Duodenal mucosa (tissue), 2 donors: ENCODE data around the gene EXTL2.

ENCODE experiments used
- H3K27ac ChIP-seq: one replicate; pipeline ENCODE4 v1.7.0; 2013; ENCODE audit warnings: low read depth, low read length
- H3K27me3 ChIP-seq, 2 donors: one replicate each; pipeline ENCODE4 v1.7.0; 2013; ENCODE audit warnings: low read length in 2 of 2, control low read depth in 1 of 2; ENCODE audit not compliant: insufficient read depth in 2 of 2, control insufficient read depth in 1 of 2
- H3K36me3 ChIP-seq, 2 donors: one replicate each; pipeline ENCODE4 v1.7.0; 2013; ENCODE audit warnings: low read length in 2 of 2, control low read depth in 1 of 2; ENCODE audit not compliant: insufficient read depth in 2 of 2, control insufficient read depth in 1 of 2
- H3K4me1 ChIP-seq, 2 donors: one replicate each; pipeline ENCODE4 v1.7.0; 2013; ENCODE audit warnings: low read length in 2 of 2, control low read depth in 1 of 2; ENCODE audit not compliant: insufficient read depth in 2 of 2, control insufficient read depth in 1 of 2
- H3K4me3 ChIP-seq, 2 donors: one replicate each; pipeline ENCODE4 v1.7.0; 2013; ENCODE audit warnings: low read length in 2 of 2, low read depth in 1 of 2
- H3K9ac ChIP-seq, 2 donors: one replicate each; pipeline ENCODE4 v1.7.0; 2013; ENCODE audit warnings: low read length in 2 of 2, low read depth in 1 of 2
- H3K9me3 ChIP-seq, 2 donors: one replicate each; pipeline ENCODE4 v1.7.0; 2013; ENCODE audit warnings: low read length in 2 of 2, control low read depth in 1 of 2; ENCODE audit not compliant: control insufficient read depth in 1 of 2

Gene EXTL2

DNA sequence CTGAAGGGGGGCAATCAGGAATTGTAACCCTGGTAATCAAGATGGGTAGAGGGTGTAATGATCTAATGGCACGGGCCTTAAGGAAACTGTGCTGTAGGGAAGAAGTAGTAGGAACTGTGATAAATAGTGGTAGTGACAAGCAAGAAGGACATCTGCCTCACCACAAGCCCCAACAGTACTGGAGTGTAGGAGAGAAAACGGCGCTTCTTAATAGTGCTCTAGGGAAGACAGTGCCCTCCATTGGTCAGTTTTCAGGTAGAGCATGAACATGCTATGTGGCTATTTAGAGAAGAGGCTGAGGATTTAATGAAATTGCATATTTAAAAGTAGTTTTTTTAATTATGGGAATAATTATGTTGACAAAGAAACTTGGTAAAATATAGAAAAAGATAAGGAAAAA, 33.5 kb upstream of the EXTL2 start:
- Histone ChIP-seq H3K9me3 (no peaks in the 10 kb centered on the region), H3K27ac (no peak overlapping the region), H3K36me3 (peaks cover 8 to 25% of the 10 kb centered on the region in 2 donors), H3K9ac (no peak overlapping the region), H3K4me3 (no peak overlapping the region), H3K4me1 (no peaks in the 10 kb centered on the region), H3K27me3 (no peaks in the 10 kb centered on the region)

GRCh38 chr1:100927276-100927675, 32.6 kb upstream of the EXTL2 start:
- H3K27ac ChIP-seq = no peak overlapping the region
- no peak overlapping the region for H3K4me3 ChIP-seq
- H3K27me3 ChIP-seq = no peaks in the 10 kb centered on the region
- no peak overlapping the region for H3K9ac ChIP-seq
- H3K9me3 ChIP-seq = no peaks in the 10 kb centered on the region
- no peaks in the 10 kb centered on the region for H3K4me1 ChIP-seq
- H3K36me3 ChIP-seq = peaks cover 8 to 28% of the 10 kb centered on the region in 2 donors

DNA sequence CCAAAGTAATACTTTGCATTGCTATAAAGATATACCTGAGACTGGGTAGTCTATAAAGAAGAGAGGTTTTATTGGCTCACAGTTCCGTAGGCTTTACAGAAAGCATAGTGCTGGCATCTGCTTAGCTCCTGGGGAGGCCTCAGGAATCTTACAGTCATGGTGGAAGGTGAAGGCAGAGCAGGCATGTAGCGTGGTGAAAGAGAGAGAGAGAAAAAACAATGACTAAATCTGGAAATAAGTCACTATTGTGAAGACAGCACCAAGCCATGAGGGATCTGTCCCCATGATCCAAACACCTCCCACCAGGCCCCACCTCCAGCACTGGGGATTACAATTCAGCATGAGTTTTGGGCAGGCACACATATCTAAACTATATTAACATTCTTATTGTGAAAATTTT, 31.6 kb upstream of the EXTL2 start:
- Histone ChIP-seq H3K27ac (no peak overlapping the region), H3K9me3 (no peaks in the 10 kb centered on the region), H3K9ac (no peak overlapping the region), H3K36me3 (peaks cover 4 to 27% of the 10 kb centered on the region in 2 donors), H3K27me3 (no peaks in the 10 kb centered on the region), H3K4me1 (no peaks in the 10 kb centered on the region), H3K4me3 (no peak overlapping the region)

DNA sequence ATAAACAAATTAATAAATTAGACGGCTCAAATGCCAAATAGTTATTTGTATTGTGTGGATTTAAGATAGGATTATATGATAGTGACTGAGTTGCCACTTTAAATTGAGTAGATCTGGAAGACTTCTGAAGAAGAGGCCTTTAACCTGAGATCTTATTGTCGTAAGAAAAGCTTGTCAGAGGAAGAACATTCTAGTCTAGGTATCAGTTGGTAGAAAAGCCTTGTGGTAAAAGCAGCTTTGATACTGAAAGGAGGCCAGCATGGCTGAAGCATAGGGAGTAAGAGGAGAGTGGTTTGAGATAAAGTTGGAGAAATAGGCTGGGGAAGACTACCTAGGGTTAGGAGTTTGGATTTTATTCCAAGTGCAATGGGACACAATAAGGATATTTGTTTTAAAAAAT, 30.3 kb upstream of the EXTL2 start:
- Histone ChIP-seq H3K4me3 (no peak overlapping the region), H3K36me3 (peaks cover 4 to 23% of the 10 kb centered on the region in 2 donors), H3K9ac (no peak overlapping the region), H3K9me3 (no peaks in the 10 kb centered on the region), H3K27ac (no peak overlapping the region), H3K27me3 (no peaks in the 10 kb centered on the region), H3K4me1 (no peaks in the 10 kb centered on the region)

DNA sequence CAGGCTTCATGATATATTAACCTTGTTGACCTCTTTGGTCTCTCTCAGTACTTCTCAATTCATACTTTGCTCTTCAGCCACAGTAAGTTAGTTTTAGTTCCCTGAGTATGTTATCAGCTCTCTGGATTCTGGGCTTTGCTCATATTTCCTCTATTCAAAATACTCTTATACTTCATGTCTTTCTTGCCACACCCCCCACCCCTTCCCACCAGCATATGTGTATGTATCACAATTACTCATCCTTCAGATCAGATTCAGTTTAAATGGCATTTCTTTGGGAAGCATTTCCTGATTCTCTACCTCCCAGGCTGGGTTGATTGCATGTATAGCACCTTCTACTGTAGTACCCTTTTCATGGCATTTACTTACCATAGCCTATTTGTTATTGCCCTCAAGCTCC, 29.6 kb upstream of the EXTL2 start:
- Histone ChIP-seq H3K36me3 (peaks cover 4 to 23% of the 10 kb centered on the region in 2 donors), H3K27ac (no peak overlapping the region), H3K27me3 (no peaks in the 10 kb centered on the region), H3K9me3 (no peaks in the 10 kb centered on the region), H3K4me1 (no peaks in the 10 kb centered on the region), H3K9ac (no peak overlapping the region), H3K4me3 (no peak overlapping the region)

GRCh38 chr1:100921110-100921706, 26.6 kb upstream of the EXTL2 start:
- no peak overlapping the region for H3K9ac ChIP-seq
- no peak overlapping the region for H3K4me3 ChIP-seq
- no peak overlapping the region for H3K27ac ChIP-seq
- H3K4me1 ChIP-seq = no peaks in the 10 kb centered on the region
- no peaks in the 10 kb centered on the region for H3K9me3 ChIP-seq
- peaks cover 9 to 23% of the 10 kb centered on the region in 2 donors for H3K36me3 ChIP-seq
- H3K27me3 ChIP-seq = no peaks in the 10 kb centered on the region

DNA sequence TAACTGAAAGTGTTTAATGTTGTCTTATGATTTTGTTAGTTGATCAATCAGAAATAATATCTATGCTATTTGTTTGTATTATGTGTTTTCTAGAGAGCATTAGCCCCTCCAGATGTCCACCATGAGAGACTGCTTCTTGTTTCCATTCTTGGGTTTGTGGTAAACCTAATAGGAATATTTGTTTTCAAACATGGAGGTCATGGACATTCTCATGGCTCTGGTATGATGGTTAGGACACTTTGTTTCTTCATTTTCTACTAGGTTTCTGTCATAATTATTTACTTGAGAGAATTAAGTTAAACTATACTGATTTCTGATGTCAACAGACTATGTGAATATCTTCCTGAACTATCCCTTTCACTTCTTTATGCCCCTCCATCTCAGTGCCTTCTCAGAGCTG, 17.4 kb upstream of the EXTL2 start:
- Histone ChIP-seq H3K9me3 (no peaks in the 10 kb centered on the region), H3K4me3 (no peak overlapping the region), H3K9ac (no peak overlapping the region), H3K27me3 (no peaks in the 10 kb centered on the region), H3K4me1 (no peaks in the 10 kb centered on the region), H3K27ac (no peak overlapping the region), H3K36me3 (peaks cover 30 to 63% of the 10 kb centered on the region in 2 donors)

- peaks cover 0 to 4% of the 10 kb centered on the region in 2 donors for H3K4me1 ChIP-seq
- H3K9ac ChIP-seq = no peak overlapping the region
- no peak overlapping the region for H3K27ac ChIP-seq
- H3K27me3 ChIP-seq = no peaks in the 10 kb centered on the region
- no peaks in the 10 kb centered on the region for H3K9me3 ChIP-seq
- H3K4me3 ChIP-seq = no peak overlapping the region
- H3K36me3 ChIP-seq = peaks cover 42 to 67% of the 10 kb centered on the region in 2 donors
These were observed 14.4 kb upstream of the EXTL2 start for GRCh38 chr1:100909018-100909417.

GRCh38 chr1:100907887-100908286, 13.2 kb upstream of the EXTL2 start:
- Histone ChIP-seq H3K4me1 (peaks cover 0 to 4% of the 10 kb centered on the region in 2 donors), H3K36me3 (peaks cover 33 to 56% of the 10 kb centered on the region in 2 donors), H3K4me3 (no peak overlapping the region), H3K27me3 (no peaks in the 10 kb centered on the region), H3K27ac (no peak overlapping the region), H3K9me3 (no peaks in the 10 kb centered on the region), H3K9ac (no peak overlapping the region)

GRCh38 chr1:100905181-100905580, 10.5 kb upstream of the EXTL2 start:
- no peaks in the 10 kb centered on the region for H3K27me3 ChIP-seq
- H3K4me3 ChIP-seq = no peak overlapping the region
- H3K9me3 ChIP-seq = no peaks in the 10 kb centered on the region
- no peak overlapping the region for H3K27ac ChIP-seq
- peaks cover 27 to 47% of the 10 kb centered on the region in 2 donors for H3K36me3 ChIP-seq
- peaks cover 0 to 4% of the 10 kb centered on the region in 2 donors for H3K4me1 ChIP-seq
- no peak overlapping the region for H3K9ac ChIP-seq

DNA sequence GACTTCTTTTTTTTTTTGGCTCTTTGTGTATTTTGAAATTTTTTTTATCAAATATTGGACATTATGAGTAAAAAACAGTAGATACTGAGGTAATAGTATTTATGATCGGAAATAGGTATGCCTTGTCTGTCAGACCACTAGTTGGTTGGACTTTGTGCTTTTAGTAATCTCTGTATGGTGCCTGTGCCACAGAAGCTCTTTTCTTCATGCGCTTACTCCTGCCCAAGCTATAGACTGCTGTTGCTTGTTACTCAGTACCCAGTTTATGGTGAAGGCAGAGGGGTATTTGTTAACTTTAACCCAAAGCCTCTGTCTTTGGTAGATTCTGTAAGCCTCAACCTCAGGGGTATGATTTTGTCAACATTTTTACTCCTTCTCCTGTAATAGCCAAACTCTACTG, 9.9 kb upstream of the EXTL2 start:
- no peaks in the 10 kb centered on the region for H3K9me3 ChIP-seq
- no peak overlapping the region for H3K27ac ChIP-seq
- H3K4me3 ChIP-seq = no peak overlapping the region
- no peaks in the 10 kb centered on the region for H3K27me3 ChIP-seq
- peaks cover 24 to 47% of the 10 kb centered on the region in 2 donors for H3K36me3 ChIP-seq
- H3K4me1 ChIP-seq = peaks cover 0 to 4% of the 10 kb centered on the region in 2 donors
- H3K9ac ChIP-seq = no peak overlapping the region
